PC-9 (cell line): ENCODE results near the gene ABCA8. TPM values are rescaled to one million over a fixed set of nuclear protein-coding genes. Genes with fewer than 3 reads are reported as not detected.

Experiments
- BruUV-seq: library from RNA; stranded (reverse); fragments of 400-500 nt; replicated peaks from 2 replicates; lab custom pipeline; 2021; lab: Mats Ljungman, UMichigan
- CTCF ChIA-PET: fragments of 300-600 bp; sonication (Branson Sonifier 250); formaldehyde crosslinking; loops from one replicate; lab custom pipeline; 2022; ENCODE audit warnings: antibody characterized with exemption; lab: Charles Lee
- POLR2A ChIA-PET: fragments of 300-600 bp; sonication (Branson Sonifier 250); formaldehyde crosslinking; loops from one replicate; lab custom pipeline; 2022; ENCODE audit warnings: antibody characterized with exemption; ENCODE audit not compliant: unreplicated experiment; lab: Charles Lee
- DNase-seq, 2 experiments: peaks; one replicate each; pipeline versions ENCODE4 v3.0.0 to v3.0.0-alpha.2; 2015 to 2022; ENCODE audit warnings: mixed read lengths in 1 of 2
- H2AFZ ChIP-seq: fragments of 200-600 bp; sonication (generic); 2 replicates; pipeline ENCODE4 v1.8.1; 2017; ENCODE audit warnings: antibody characterized with exemption
- H3F3A ChIP-seq: fragments of 200-600 bp; sonication (generic); 2 replicates; pipeline ENCODE4 v1.8.1; 2017; ENCODE audit warnings: antibody characterized with exemption, mild to moderate bottlenecking, low read depth; ENCODE audit not compliant: insufficient read depth
- H3K27ac ChIP-seq: fragments of 200-600 bp; sonication (generic); 2 replicates; pipeline ENCODE4 v1.6.1; 2016; ENCODE audit warnings: mixed run types
- H3K27me3 ChIP-seq: fragments of 200-600 bp; sonication (generic); 2 replicates; pipeline ENCODE4 v1.6.1; 2016; ENCODE audit warnings: low read depth, mixed run types; ENCODE audit not compliant: insufficient read depth
- H3K36me3 ChIP-seq: fragments of 200-600 bp; sonication (generic); 2 replicates; pipeline ENCODE4 v1.6.1; 2016; ENCODE audit warnings: low read depth, mixed run types
- H3K4me1 ChIP-seq: fragments of 200-600 bp; sonication (generic); replicated peaks from 2 replicates; pipeline ENCODE4 v1.6.1; 2016; ENCODE audit warnings: mixed run types; ENCODE audit not compliant: insufficient read depth
- H3K4me2 ChIP-seq: fragments of 200-600 bp; sonication (generic); 2 replicates; pipeline ENCODE4 v1.6.1; 2017; ENCODE audit warnings: mixed run types
- H3K4me3 ChIP-seq: fragments of 200-600 bp; sonication (generic); 2 replicates; pipeline ENCODE4 v1.6.1; 2016; ENCODE audit warnings: mixed run types
- H3K79me2 ChIP-seq: fragments of 200-600 bp; sonication (generic); 2 replicates; pipeline ENCODE4 v1.6.1; 2017; ENCODE audit warnings: low read depth, mixed run types
- H3K9me2 ChIP-seq: fragments of 200-600 bp; sonication (generic); 2 replicates; pipeline ENCODE4 v1.8.1; 2017; ENCODE audit warnings: mild to moderate bottlenecking; ENCODE audit not compliant: insufficient read depth
- H3K9me3 ChIP-seq: fragments of 200-600 bp; sonication (generic); 2 replicates; pipeline ENCODE4 v1.8.1; 2016; ENCODE audit warnings: low read depth; ENCODE audit not compliant: insufficient read depth
- H4K20me1 ChIP-seq: fragments of 200-600 bp; sonication (generic); 2 replicates; pipeline ENCODE4 v1.8.1; 2017; ENCODE audit not compliant: insufficient read depth
- EZH2 ChIP-seq: fragments of 200-600 bp; sonication (generic); IDR thresholded peaks from 2 replicates; pipeline ENCODE4 v1.8.0; 2017; ENCODE audit warnings: antibody characterized with exemption, low read depth
- intact Hi-C: fragments of 100-400 bp; cut with micrococcal nuclease; formaldehyde crosslinking; loops from one replicate; pipeline ENCODE4 v1.10.0; 2022; ENCODE audit not compliant: unreplicated experiment
- total RNA-seq: library from RNA; stranded (reverse); gene quantifications from 2 replicates; pipeline ENCODE4 v1.2.3, GENCODE V29; 2021
- TF ChIP-seq, protein P1 (sequence below): fragments of 200-600 bp; sonication (generic); conservative IDR thresholded peaks from 2 replicates; pipeline ENCODE4 v1.6.1; 2017; ENCODE audit warnings: mixed run types, antibody characterized with exemption, mild to moderate bottlenecking, moderate library complexity

The ABCA8 gene
- total RNA-seq, 1 experiment from 2014 or later = not detected

DNA sequence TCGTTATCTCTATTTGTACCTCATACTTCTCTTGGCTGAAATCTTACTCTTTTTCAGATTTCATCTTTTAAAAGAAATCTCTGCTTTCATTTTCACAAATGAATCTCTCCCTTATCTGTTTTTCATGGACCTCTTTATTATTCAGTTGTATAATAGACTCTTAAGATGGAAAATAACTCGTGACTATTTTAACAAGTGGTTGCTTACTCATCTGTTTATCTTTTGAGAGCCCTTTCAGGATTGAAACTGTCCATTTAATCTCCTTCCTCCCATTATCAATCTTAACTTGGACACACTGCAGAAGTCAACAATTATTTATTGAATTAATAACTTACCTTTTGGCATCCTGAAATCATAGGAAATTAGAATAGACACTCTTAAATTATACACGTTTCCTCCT lies 68.8 kb downstream of the ABCA8 start:
- DNase-seq = no peak
- H3K4me1 ChIP-seq = no peaks in the 10 kb centered on the region
- no peaks in the 10 kb centered on the region for H4K20me1 ChIP-seq
- TF ChIP-seq, protein P1, sequence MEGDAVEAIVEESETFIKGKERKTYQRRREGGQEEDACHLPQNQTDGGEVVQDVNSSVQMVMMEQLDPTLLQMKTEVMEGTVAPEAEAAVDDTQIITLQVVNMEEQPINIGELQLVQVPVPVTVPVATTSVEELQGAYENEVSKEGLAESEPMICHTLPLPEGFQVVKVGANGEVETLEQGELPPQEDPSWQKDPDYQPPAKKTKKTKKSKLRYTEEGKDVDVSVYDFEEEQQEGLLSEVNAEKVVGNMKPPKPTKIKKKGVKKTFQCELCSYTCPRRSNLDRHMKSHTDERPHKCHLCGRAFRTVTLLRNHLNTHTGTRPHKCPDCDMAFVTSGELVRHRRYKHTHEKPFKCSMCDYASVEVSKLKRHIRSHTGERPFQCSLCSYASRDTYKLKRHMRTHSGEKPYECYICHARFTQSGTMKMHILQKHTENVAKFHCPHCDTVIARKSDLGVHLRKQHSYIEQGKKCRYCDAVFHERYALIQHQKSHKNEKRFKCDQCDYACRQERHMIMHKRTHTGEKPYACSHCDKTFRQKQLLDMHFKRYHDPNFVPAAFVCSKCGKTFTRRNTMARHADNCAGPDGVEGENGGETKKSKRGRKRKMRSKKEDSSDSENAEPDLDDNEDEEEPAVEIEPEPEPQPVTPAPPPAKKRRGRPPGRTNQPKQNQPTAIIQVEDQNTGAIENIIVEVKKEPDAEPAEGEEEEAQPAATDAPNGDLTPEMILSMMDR = no peak
- no peak for TF ChIP-seq EZH2
- no peaks in the 10 kb centered on the region for H3K9me3 ChIP-seq
- CTCF ChIA-PET = no interaction called here
- H3K4me2 ChIP-seq = no peak overlapping the region
- POLR2A ChIA-PET = no interaction called here
- H3K27me3 ChIP-seq = no peaks in the 10 kb centered on the region
- H3K4me3 ChIP-seq = no peak overlapping the region
- H3K27ac ChIP-seq = no peak overlapping the region
- intact Hi-C loops = no loop called here
- no peaks in the 10 kb centered on the region for H3K36me3 ChIP-seq
- H3K79me2 ChIP-seq = no peaks in the 10 kb centered on the region
- H3F3A ChIP-seq = no peaks in the 10 kb centered on the region
- 0 out of 2 replicates have a peak overlapping the region, but pooled peaks have one; percentile 5 for H2AFZ ChIP-seq
- no peaks in the 10 kb centered on the region for H3K9me2 ChIP-seq
- BruUV-seq = no TSS peak

DNA sequence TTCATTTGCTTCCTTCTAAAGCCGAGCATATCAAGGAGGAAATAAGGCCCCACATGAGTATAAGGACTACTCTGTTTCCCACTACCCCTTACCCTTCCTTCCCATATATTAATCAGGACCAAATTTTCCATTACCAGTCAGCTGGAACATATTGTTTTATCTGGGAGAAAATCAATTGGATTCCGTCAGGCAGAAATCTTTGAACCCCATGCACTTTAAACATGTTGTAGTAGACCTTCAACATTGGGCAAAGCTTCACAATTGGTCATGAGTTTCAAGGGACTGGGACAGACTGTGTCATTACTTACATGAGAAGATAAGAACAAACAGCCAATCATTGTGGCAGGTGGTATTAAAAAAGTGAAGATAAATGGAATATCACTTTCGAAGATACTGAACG lies 70.3 kb downstream of the ABCA8 start:
- no peaks in the 10 kb centered on the region for H3F3A ChIP-seq
- no peak overlapping the region for H3K4me2 ChIP-seq
- ChIA-PET CTCF (no interaction called here), POLR2A (no interaction called here)
- no peaks in the 10 kb centered on the region for H3K4me1 ChIP-seq
- no peak overlapping the region for H2AFZ ChIP-seq
- H3K27me3 ChIP-seq = no peaks in the 10 kb centered on the region
- H4K20me1 ChIP-seq = no peaks in the 10 kb centered on the region
- no peaks in the 10 kb centered on the region for H3K9me3 ChIP-seq
- no TSS peak for BruUV-seq
- no peak overlapping the region for H3K27ac ChIP-seq
- TF ChIP-seq, protein P1 = no peak
- no peak for TF ChIP-seq EZH2
- no peaks in the 10 kb centered on the region for H3K79me2 ChIP-seq
- no peak overlapping the region for H3K4me3 ChIP-seq
- DNase-seq = no peak
- intact Hi-C loops = no loop called here
- H3K9me2 ChIP-seq = no peaks in the 10 kb centered on the region
- no peaks in the 10 kb centered on the region for H3K36me3 ChIP-seq

DNA sequence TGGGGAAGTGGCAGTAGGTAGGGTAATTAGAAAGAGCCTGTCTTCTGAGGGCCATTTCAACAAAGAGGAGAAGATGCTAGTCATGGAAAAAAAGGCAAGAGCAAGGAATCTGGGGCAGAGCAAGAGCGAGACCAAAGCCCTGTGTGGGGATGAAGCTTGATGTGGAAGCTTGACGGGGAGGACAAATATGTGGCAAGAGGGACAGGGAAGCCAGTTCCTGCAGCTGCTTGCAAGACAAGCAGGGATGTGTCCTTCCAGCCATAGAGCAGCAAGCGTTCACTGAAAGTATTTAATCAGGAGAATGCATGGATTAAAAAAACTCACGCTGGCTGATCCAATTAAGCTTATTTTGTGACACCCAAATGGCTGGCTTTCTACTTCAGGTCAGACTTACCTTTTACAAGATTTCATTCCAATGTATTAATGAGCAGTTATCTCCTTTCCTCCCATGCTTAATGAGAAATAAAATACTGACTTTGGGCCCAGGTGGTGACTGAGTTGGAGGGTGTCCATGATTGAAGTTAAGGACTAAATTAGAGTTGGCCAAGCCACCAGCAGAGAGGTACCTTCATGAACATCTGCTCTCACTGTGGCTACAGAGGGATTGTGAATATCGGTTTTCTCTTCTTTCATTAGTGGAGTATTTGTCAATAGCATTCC lies 76.8 kb downstream of the ABCA8 start:
- Histone ChIP-seq H3K4me2 (no peak overlapping the region), H3K4me1 (no peaks in the 10 kb centered on the region), H2AFZ (no peak overlapping the region), H3K27ac (no peak overlapping the region), H3F3A (no peaks in the 10 kb centered on the region), H3K27me3 (no peaks in the 10 kb centered on the region), H3K79me2 (no peaks in the 10 kb centered on the region), H3K9me3 (no peaks in the 10 kb centered on the region), H3K36me3 (no peaks in the 10 kb centered on the region), H3K4me3 (no peak overlapping the region), H4K20me1 (no peaks in the 10 kb centered on the region), H3K9me2 (no peaks in the 10 kb centered on the region)
- DNase-seq = no peak
- TF ChIP-seq EZH2 = no peak
- TF ChIP-seq, protein P1 = no peak
- ChIA-PET CTCF (no interaction called here), POLR2A (no interaction called here)
- no TSS peak for BruUV-seq
- intact Hi-C loops = no loop called here
